Hypothalamus (tissue), 51 donors: ENCODE data around the gene ZNF69.
"Not testable (repeated sequence)": the region's sequence is repeated elsewhere in the genome, so short reads cannot be mapped to it uniquely, and the experiment has no call there.

Experiments
- DNase-seq, 51 donors: peaks; one replicate each; lab custom pipeline; 2025; lab: John Stamatoyannopoulos, UW

The ZNF69 gene

DNA sequence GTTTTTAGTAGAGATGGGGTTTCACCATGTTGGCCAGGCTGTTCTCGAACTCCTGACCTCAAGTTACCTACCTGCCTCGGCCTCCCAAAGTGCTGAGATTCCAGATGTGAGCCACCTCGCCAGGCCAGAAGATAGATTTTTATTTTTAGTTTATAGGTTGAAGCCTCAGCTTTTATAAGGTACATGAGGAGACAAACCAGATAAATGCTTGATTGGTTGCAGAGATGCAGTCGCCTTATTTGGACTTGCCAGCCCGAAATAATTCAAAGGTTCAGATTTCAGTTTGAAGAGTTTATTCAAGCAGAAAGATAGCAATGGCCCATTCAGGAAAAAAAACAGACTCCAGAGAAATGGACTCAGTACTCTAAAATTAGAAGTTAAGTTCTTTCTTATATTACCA is 3.1 kb downstream of the ZNF69 start:
- no peak for DNase-seq

DNA sequence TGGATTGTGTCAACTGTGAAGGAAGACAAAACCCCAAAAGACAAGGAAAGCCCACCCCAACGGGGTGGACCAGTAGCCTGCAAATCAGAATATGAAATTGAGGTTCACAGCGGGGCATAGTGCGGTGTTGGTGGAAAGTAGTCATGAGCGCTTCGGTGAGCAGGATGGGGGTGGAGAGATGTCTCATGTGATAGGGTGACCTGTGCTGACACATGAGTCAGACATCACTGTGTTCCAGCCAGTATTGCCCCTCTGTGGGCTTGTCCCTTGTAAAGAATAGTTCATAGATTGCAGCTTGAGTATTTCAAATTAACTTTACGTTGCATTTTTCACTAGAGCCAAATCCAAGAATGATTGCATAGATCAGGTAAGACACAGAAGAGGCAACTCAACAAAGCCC is 7.3 kb downstream of the ZNF69 start:
- DNase-seq, result no peak

DNA sequence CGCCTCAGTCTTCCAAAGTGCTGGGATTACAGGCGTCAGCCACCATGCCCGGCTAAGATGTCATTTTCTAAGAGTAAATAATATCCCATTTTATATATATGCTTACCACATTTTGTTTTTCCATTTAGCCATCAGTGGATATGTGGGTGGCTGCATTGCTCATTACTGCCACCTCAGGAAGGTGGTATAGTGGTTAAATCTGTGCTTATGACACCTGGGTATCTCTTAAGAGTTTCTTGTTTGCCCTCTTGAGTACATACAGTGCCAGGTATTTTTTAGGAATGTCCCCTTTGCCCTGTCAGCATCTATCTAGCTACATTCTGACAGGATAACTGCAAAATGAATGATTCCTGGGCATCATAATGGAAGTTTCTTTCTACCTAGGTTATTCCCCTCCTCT is 14.6 kb downstream of the ZNF69 start:
- DNase-seq, result no peak

DNA sequence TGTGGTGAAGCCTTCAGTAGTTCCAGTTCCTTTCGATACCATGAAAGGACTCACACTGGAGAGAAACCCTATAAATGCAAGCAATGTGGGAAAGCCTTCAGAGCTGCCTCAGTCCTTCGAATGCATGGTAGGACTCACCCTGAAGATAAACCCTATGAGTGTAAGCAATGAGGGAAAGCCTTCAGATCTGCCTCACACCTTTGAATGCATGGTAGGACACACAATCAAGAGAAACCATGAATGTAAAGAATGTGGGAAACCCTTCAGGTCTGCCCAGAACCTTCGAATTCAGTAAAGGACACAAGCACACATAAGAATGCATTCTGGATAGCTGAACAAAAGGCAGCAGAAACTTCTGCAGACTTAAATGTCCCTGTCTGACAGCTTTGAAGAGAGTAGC is 18.3 kb downstream of the ZNF69 start:
- no peak for DNase-seq

DNA sequence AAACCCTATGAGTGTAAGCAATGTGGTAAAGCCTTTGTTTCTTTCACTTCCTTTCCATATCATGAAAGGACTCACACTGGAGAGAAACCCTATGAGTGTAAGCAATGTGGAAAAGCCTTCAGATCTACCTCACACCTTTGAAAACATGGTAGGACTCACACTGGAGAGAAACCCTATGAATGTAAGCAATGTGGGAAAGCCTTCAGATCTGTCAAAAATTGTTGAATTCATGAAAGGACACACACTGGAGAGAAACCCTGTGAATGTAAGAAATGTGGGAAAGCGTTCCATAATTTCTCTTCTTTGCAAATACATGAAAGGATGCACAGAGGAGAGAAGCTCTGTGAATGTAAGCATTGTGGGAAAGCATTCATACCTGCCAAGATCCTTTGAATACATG is 24.4 kb downstream of the ZNF69 start:
- DNase-seq, result not testable (repeated sequence)

DNA sequence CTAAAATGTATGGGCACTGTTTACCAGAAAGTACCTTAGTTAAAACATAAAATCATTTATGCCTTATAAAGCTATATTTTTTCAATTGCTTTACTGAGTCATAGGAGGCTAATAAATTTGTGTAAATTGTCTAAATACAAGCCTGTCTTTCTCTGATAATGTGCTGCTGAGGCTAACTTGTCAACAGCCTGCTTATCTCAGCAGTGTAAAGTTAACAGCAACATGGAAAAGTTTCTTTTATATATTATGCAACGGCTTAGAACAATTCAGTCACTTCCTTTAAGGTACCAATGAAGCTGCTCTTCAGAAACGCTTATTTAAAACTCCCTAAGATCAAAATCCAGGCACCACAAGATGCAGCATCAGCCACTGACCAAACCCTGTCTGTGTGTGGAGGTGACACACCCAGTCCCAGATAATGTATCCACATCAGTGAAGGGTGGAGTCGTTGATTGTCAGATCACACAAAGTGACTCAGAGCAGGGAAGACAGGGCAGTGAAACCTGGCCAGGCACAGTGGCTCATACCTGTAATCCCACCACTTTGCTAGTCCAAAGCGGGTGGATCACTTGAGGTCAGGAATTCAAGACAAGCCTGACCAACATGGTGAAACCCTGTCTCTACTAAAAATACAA is 27.0 kb downstream of the ZNF69 start:
- DNase-seq, result not testable (repeated sequence)

DNA sequence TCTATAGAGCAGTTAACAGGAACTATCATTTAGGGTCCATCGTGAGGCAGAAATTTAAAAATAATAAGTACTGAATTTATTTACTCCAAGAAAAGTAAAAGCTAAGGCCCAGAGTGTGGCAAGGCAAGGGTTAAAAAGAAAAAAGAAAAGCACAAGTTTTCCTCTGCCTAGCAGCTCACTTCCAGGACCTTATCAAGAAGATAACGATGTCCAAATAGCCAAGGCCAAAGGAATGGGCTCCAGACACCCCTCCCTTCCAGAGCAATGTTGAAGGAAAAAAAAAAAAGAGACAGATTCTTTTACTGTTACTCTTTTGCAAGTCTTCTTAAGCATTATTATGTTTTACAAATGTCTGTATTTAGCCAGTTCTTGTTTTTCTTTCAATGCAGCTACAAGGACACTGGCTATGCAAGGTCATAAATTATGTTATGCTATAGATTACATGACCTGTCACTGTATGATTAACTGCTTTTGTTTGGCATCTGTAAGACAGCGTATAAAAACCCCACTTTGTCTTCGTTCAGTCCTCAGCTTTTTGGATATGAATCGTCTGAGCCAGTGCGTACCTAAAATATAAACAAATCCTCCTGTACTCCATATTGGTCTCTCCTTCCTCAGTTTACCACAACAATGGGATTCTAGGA is 34.4 kb downstream of the ZNF69 start:
- DNase-seq, result no peak

DNA sequence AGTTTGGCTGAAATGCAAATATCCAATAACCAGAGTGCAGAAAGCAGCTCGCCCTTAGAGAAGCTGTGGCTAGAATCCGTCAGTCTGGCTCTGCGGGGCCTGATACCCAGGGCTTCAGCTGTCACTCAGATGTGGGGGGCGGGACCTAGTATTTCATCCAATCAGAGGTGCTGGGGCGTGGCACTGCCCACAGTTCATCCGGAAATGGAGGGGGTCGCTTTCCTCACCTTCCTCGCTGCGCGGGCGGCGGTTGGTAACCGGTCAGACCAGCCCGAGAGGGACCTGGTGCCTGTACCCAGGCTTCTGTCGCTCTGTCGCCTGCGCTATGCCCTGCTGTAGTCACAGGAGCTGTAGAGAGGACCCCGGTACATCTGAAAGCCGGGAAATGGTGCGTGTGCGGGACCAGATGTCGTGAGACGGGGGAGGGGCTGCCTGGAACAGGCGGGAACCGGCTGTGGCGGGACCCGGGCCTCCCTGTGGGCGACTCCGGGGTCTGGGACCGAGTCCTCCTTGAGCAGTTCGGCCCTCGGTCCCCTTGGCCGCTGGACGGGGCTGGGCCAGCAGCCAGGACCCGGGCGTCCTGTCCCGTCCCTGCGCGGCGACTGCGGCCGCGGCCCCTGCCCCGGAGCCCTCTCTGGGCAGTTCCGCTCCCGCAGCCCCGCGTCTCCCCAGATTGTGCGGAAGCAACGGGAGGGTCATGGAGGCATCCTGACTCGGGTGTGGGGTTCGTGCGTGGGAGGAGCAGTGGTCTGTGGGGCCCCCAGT is 37.5 kb downstream of the ZNF69 start, which contains the start of gene ZNF700:
Gene ZNF700 (plus strand): TSS at position 222 of the 765 bp plus-strand sequence. CDS start 104 bp downstream, at position 326.
- peak; percentile 43 to 96 (median 88) for DNase-seq

DNA sequence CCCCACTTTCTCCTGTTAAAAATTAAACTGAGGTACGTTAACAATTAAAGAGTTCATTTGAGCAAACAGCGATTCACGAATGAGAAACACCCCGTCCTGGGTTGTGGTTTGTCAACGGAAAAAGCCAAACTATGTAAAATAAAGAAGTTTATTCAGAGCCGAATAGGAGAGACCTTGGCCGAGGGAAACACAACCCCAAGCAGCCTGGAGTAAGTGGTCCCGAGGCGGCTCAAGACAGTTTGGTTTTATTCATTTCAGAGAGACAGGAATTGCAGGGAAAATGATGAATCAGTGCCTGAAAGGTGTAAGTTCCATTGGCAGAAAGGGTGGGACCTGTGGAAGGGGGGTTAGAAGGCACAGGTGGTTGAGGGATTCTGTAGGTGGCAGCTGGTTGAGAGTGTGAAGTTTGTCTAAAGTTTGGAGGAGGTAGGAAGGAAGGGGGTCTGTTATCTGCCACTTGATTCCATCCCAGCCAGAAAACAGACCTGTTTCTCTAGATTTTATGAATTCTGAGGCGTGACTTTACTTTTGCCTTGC is 38.1 kb downstream of the ZNF69 start:
- DNase-seq, result not testable (repeated sequence)

DNA sequence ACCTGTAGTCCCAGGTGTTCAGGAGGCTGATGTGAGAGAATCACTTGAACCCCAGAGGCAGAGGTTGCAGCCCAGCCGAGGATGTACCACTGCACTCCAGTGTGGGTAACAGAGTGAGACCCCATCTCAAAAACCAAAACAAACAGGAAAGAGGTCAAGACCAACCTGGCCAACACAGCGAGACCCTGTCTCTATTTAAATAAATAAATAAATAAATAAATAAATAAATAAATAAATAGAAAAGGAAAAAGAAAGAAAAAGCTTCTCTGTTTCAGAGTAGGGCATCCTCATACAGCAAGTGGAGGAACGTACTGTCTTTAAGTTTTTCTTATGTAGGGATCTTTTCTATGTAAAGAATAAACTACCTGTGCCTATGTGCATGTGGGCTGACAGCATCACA is 39.6 kb downstream of the ZNF69 start:
- no peak for DNase-seq

DNA sequence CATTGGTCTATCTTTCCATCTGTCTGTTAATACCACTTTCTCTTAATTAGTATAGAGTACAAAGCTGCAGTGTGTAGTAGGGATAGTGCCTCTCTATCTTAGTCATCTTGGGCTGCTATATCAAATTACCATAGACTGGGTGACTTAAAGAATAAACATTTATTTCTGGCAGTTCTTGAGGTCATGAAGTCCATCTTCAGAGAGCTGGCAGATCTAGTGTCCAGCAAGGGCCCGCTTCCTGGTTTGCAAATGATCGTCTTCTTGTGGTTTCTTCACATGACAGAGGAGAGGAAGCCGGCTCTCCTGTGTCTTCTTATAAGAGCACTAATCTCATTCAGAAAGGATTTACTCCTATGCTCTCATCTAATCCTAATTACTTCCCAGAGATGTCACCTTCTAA is 43.5 kb downstream of the ZNF69 start:
- no peak for DNase-seq

DNA sequence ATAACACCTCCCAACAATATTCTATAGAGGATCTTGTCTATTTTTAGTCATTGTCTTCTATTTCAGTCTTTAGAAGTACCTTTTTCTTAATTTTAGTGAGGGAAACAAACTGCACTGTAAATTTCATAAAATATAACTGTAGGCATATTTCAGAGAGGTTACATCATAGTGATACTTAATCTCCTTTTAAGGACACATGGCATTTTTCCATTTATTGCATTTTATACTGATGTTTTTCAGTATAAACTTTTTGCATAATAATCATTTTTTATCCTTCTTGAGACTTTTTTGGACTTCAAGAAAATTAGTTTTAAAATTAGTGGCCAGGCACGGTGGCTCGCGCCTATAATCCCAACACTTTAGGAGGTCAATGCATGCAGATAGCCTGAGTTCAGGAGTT is 43.9 kb downstream of the ZNF69 start:
- DNase-seq, result no peak

DNA sequence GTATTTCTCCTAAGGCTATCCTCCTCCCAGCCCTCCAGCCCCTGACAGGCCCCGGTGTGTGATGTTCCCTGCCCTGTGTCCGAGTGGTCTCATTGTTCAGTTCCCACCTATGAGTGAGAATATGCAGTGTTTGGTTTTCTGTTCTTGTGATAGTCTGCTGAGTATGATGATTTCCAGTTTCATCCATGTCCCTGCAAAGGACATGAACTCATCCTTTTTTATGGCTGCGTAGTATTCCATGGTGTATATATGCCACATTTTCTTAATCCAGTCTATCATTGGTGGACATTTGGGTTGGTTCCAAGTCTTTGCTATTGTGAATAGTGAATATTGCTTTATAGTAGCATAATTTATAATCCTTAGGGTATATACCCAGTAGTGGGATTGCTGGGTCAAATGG is 48.2 kb downstream of the ZNF69 start:
- not testable (repeated sequence) for DNase-seq

DNA sequence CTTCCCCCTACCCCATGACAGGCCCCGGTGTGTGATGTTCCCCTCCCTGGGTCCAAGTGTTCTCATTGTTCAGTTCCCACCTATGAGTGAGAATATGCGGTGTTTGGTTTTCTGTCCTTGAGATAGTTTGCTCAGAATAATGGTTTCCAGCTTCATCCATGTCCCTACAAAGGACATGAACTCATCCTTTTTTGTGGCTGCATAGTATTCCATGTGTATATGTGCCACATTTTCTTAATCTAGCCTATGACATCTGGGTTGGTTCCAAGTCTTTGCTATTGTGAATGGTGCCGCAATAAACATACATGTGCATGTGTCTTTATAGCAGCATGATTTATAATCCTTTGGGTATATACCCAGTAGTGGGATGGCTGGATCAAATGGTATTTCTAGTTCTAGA is 50.8 kb downstream of the ZNF69 start:
- DNase-seq, result not testable (repeated sequence)

DNA sequence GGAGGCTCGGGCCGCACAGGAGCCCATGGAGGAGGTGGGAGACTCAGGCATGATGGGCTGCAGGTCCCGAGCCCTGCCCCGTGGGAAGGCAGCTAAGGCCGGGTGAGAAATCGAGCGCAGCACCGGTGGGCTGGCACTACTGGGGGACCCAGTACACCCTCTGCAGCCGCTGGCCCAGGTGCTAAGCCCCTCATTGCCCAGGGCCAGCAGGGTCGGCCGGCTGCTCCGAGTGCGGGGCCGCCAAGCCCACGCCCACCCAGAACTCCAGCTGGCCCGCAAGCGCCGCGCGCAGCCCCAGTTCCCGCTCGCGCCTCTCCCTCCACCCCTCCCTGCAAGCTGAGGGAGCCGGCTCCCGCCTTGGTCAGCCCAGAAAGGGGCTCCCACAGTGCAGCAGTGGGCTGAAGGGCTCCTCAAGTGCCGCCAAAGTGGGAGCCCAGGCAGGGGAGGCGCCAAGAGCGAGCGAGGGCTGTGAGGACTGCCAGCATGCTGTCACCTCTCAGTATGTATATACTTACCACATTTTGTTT is 53.8 kb downstream of the ZNF69 start:
- not testable (repeated sequence) for DNase-seq

DNA sequence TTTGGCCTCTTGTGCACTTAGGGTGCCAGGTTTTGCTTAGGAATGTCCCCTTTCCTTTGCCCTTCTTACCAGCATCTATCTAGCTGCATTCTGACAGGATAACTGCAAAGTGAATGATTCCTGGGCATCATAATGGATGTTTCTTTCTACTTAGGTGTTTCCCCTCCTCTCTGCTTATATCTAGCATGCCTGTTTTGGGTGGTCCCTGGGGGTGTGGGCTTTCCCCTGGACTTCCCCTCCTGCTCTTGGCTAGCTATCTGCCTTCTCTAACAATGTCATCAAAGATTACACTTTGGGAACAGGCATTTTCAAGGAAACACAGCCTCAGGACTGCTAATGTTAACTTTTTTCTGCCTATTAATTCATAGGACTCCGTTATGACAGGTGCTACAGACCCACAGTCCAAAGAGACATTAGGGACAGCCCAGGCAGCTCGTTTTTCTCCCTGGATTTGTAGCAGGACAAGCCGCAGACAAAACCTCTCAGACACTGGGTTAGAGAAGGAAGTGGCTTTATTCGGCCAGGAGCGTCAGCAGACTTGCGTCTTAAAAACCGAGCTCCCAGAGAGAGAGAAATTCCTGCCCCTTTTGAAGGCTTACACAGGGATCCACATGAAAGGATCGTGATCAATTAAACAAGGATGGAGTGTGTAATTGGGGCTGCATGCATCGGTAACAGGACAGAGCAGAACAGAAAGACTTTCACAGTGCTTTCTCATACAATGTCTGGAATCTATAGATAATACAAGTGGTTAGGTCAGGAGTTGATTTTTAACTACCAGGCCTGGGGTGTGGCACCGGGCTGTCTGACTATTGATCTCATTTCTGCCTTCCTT is 54.6 kb downstream of the ZNF69 start:
- DNase-seq, result no peak

DNA sequence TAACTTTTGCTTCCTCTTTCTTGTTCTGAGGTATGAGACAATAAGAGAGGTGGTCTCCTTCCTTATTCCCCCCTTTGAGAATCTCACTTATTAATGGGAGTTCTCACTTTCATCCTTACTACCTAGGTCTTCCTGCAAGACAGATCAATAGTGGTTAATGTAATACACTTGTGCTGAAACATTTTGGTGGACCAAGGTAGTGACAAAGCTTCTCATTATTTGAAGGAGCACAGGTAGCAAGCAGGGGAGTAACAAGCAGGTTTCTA is 55.2 kb downstream of the ZNF69 start:
- DNase-seq, result no peak

DNA sequence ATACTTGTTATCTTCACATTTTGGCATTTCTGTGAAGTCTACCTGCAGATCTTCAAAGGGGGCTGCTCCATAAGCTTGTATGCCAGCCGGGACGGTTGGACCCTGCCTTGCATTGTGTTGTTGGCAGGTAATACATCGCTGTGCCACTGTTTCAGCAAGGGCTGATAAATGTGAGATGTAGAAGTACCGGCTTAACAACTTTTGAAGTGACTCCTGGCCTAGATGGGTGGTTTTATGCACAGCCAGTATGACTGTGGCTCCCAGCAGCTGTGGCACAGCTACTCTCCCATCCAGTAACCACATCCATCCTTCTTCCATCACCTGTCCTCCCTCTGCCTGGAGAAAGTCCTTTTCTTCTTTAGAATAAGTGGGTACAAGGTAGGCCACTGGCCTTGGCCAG is 57.1 kb downstream of the ZNF69 start:
- no peak for DNase-seq

DNA sequence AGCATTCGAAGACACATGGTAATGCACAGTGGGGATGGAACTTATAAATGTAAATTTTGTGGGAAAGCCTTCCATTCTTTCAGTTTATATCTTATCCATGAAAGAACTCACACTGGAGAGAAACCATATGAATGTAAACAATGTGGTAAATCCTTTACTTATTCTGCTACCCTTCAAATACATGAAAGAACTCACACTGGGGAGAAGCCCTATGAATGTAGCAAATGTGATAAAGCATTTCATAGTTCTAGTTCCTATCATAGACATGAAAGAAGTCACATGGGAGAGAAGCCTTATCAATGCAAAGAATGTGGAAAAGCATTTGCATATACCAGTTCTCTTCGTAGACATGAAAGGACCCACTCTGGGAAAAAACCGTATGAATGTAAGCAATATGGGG is 61.1 kb downstream of the ZNF69 start:
- no peak for DNase-seq

DNA sequence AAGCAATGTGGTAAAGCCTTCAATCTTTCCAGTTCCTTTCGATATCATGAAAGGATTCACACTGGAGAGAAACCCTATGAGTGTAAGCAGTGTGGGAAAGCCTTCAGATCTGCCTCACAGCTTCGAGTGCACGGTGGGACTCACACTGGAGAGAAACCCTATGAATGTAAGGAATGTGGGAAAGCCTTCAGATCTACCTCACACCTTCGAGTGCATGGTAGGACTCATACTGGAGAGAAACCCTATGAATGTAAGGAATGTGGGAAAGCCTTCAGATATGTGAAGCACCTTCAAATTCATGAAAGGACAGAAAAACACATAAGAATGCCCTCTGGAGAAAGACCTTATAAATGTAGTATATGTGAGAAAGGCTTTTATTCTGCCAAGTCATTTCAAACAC is 61.6 kb downstream of the ZNF69 start:
- DNase-seq, result no peak

DNA sequence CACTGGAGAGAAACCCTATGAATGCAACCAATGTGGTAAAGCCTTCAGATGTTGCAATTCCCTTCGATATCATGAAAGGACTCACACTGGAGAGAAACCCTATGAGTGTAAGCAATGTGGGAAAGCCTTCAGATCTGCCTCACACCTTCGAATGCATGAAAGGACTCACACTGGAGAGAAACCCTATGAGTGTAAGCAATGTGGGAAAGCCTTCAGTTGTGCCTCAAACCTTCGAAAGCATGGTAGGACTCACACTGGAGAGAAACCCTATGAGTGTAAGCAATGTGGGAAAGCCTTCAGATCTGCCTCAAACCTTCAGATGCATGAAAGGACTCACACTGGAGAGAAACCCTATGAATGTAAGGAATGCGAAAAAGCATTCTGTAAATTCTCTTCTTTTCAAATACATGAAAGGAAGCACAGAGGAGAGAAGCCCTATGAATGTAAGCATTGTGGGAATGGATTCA is 62.1 kb downstream of the ZNF69 start:
- DNase-seq, result not testable (repeated sequence)
